Lung (tissue), 12 donors: ENCODE data around the gene APBB2. TPM values are rescaled to one million over a fixed set of nuclear protein-coding genes. Genes with fewer than 3 reads are reported as not detected.

Experiments used
- ATAC-seq: fragments of 200-7000 bp; cut with Tn5 transposase; one replicate; pipeline ENCODE4 v1.9.1; 2020; ENCODE audit warnings: moderate number of reproducible peaks; ENCODE audit not compliant: insufficient read depth, low FRiP score
- DNase-seq, 3 donors: peaks; one replicate each; pipeline ENCODE4 v3.0.0-alpha.2; 2013 to 2017
- H3K27ac ChIP-seq, 2 donors: one replicate each; pipeline ENCODE4 v1.5.1; 2013; ENCODE audit warnings: mild to moderate bottlenecking in 2 of 2, moderate library complexity in 2 of 2, control low read depth in 1 of 2, inconsistent platforms in 1 of 2, low read depth in 1 of 2, low read length in 1 of 2
- H3K27me3 ChIP-seq, 3 donors: one replicate each; pipeline ENCODE4 v1.5.1; 2013; ENCODE audit warnings: low read length in 2 of 3; ENCODE audit not compliant: control insufficient read depth in 3 of 3, insufficient read depth in 3 of 3
- H3K36me3 ChIP-seq, 4 donors: one replicate each; pipeline ENCODE4 v1.5.1; 2013; ENCODE audit warnings: low read length in 4 of 4, mild to moderate bottlenecking in 1 of 4, moderate library complexity in 1 of 4; ENCODE audit not compliant: control insufficient read depth in 4 of 4, insufficient read depth in 4 of 4
- H3K4me1 ChIP-seq, 5 donors: one replicate each; pipeline ENCODE4 v1.5.1; 2013; ENCODE audit warnings: low read length in 5 of 5, mild to moderate bottlenecking in 2 of 5, moderate library complexity in 1 of 5; ENCODE audit not compliant: control insufficient read depth in 5 of 5, insufficient read depth in 5 of 5
- H3K4me3 ChIP-seq: one replicate; pipeline ENCODE4 v1.5.1; 2013; ENCODE audit warnings: mild to moderate bottlenecking, control low read depth, moderate library complexity
- H3K9ac ChIP-seq, 2 donors: one replicate each; pipeline ENCODE4 v1.5.1; 2013; ENCODE audit warnings: low read length in 2 of 2, control low read depth in 1 of 2; ENCODE audit not compliant: insufficient read depth in 1 of 2
- H3K9me3 ChIP-seq, 4 donors: one replicate each; pipeline ENCODE4 v1.5.1; 2013; ENCODE audit warnings: low read length in 3 of 4, mild to moderate bottlenecking in 1 of 4, moderate library complexity in 1 of 4; ENCODE audit not compliant: control insufficient read depth in 4 of 4, insufficient read depth in 3 of 4
- CTCF ChIP-seq: IDR thresholded peaks from 2 replicates; pipeline ENCODE4 v1.5.1; 2012; ENCODE audit warnings: mild to moderate bottlenecking; ENCODE audit errors: control extremely low read depth, extremely low read depth
- WGBS, 2 donors: extraction: QIAGEN DNeasy Blood & Tissue Kit; methylation state at CpG; one replicate each; pipeline ENCODE4 v1.1.7; 2013; 5-methylcytosine and 5-hydroxymethylcytosine counted together
- polyA plus RNA-seq, 2 donors: library from polyadenylated mRNA; stranded (reverse); fragments of 200-250 nt; gene quantifications; one replicate each; pipeline ENCODE4 v1.2.1, GENCODE V29; 2013
- total RNA-seq, 2 donors: library from RNA; depleted of rRNA in 1 of 2; stranded (reverse); fragments of >200 nt in 1 of 2; gene quantifications; one replicate each; pipeline ENCODE4 v1.2.1, GENCODE V29; 2014 to 2021
- donor health status: control.
- donor health status: control.
- donor health status: Bipolar disorder and iron deficiency.
- donor health status: healthy.
- donor health status: DM: yes; HTN: yes; CAD: no.

The APBB2 gene
- total and polyA plus RNA-seq, 4 donors = 13.3 to 99.0 (median 40.4) TPM

GRCh38 chr4:41072021-41072777 lies 142.1 kb downstream of the APBB2 start:
- no peaks in the 10 kb centered on the region for H3K9me3 ChIP-seq
- ATAC-seq (no peak), DNase-seq (peak in 1 of 3 donors; percentile 36)
- H3K36me3 ChIP-seq = no peaks in the 10 kb centered on the region
- 52 to 71% methylated on average over 7 of the region's 7 CpGs for WGBS, 2 donors
- TF ChIP-seq CTCF = no peak
- no peak overlapping the region for H3K4me3 ChIP-seq
- H3K27ac ChIP-seq = peak overlapping the region in 1 of 2 donors; percentile 81
- H3K27me3 ChIP-seq = no peaks in the 10 kb centered on the region
- no peak overlapping the region for H3K9ac ChIP-seq
- H3K4me1 ChIP-seq = peaks cover 3 to 14% (median 4%) of the 10 kb centered on the region in 5 donors

- 72 to 82% methylated on average over 10 of the region's 10 CpGs for WGBS, 2 donors
- H3K4me3 ChIP-seq = no peak overlapping the region
- H3K27me3 ChIP-seq = no peaks in the 10 kb centered on the region
- peaks cover 3 to 14% (median 4%) of the 10 kb centered on the region in 5 donors for H3K4me1 ChIP-seq
- no peaks in the 10 kb centered on the region for H3K9me3 ChIP-seq
- DNase-seq (peak in 2 of 3 donors; percentile 39 to 50), ATAC-seq (no peak)
- no peaks in the 10 kb centered on the region for H3K36me3 ChIP-seq
- H3K9ac ChIP-seq = no peak overlapping the region
- no peak for TF ChIP-seq CTCF
- H3K27ac ChIP-seq = peak overlapping the region in 1 of 2 donors; percentile 47
These were observed 143.6 kb downstream of the APBB2 start for GRCh38 chr4:41070516-41071281.

- TF ChIP-seq CTCF = no peak
- no peaks in the 10 kb centered on the region for H3K36me3 ChIP-seq
- DNase-seq (no peak), ATAC-seq (no peak)
- H3K4me3 ChIP-seq = no peak overlapping the region
- WGBS, 2 donors = 88% methylated on average over 1 of the region's 1 CpG
- H3K9me3 ChIP-seq = no peaks in the 10 kb centered on the region
- H3K4me1 ChIP-seq = peaks cover 3 to 14% (median 4%) of the 10 kb centered on the region in 5 donors
- no peak overlapping the region for H3K9ac ChIP-seq
- H3K27ac ChIP-seq = no peak overlapping the region
- H3K27me3 ChIP-seq = no peaks in the 10 kb centered on the region
These were observed 144.5 kb downstream of the APBB2 start for GRCh38 chr4:41069838-41070237.
